ENCODE measurements around the gene PCDHB13. TPM values are rescaled to one million over a fixed set of nuclear protein-coding genes. Genes with fewer than 3 reads are reported as not detected.
A peak's percentile ranks its signal among the peaks of the same experiment; 100 is the strongest.
"Not testable (repeated sequence)": the region's sequence is repeated elsewhere in the genome, so short reads cannot be mapped to it uniquely, and the experiment has no call there.

PCDHB13 gene
- total RNA-seq, 2 donors from 2014 or later, result 1.3 to 2.0 TPM

DNA sequence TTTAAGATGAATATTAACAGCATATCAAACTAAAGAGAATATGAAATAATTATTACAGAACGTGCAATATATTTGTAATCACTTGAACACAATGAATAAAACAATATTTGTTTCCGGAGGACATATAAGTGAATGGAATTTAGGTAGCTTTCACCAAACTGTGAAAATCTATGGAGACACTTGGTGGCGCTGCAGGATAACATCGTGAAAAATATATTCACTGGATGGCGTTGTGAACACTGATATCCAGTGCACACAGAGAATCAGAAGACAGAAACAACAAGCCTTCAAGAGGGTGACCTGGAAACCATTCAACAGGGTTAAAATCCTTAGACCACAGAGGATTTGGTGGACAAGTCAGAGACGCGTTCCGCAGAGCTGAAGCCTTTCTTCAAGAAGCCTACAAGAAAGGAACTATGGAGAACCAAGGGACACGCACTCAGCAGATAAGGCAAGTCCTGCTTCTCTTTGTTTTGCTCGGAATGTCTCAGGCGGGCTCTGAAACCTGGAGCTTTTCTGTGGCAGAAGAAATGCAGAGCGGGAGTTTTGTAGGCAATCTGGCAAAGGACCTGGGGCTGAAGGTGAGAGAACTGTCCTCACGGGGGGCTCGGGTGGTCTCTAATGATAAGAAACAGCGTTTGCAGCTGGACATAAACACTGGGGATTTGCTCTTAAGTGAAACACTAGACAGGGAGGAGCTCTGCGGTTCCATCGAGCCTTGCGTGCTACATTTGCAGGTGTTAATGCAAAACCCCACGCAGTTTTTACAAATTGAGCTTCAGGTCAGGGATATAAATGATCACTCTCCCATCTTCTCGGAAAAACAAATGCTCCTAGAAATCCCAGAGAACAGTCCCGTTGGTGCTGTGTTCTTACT lies 14.1 kb upstream of the PCDHB13 start, which contains the start of gene PCDHB11:
TSS of gene PCDHB11 (plus strand) at position 269 of the 877 bp plus-strand sequence. CDS start at position 417, 148 bp downstream.
- DNase-seq, result no peak
- intact Hi-C loops (cut with DNase I, micrococcal nuclease), result no loop called here

GRCh38 chr5:141201126-141201525 lies 12.6 kb upstream of the PCDHB13 start:
- ATAC-seq; intact Hi-C loops (cut with DNase I, micrococcal nuclease); DNase-seq: not testable (repeated sequence)

More for the DNA sequence above, 14.1 kb upstream of the PCDHB13 start, which contains the start of gene PCDHB11:
- no peak for ATAC-seq

DNA sequence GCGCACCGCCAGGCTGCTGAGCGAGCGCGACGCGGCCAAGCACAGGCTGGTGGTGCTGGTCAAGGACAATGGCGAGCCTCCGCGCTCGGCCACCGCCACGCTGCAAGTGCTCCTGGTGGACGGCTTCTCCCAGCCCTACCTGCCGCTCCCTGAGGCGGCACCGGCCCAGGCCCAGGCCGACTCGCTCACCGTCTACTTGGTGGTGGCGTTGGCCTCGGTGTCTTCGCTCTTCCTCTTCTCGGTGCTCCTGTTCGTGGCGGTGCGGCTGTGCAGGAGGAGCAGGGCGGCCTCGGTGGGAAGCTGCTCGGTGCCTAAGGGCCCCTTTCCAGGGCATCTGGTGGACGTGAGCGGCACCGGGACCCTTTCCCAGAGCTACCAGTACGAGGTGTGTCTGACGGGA lies 12.1 kb upstream of the PCDHB13 start:
- intact Hi-C loops (cut with DNase I, micrococcal nuclease); DNase-seq; ATAC-seq: not testable (repeated sequence)

GRCh38 chr5:141208478-141208877 lies 5.2 kb upstream of the PCDHB13 start, which contains the start of gene PCDHB12:
Gene PCDHB12, plus strand, starts transcription at chr5:141208719. Its CDS starts 189 bp downstream, at chr5:141208908.
- intact Hi-C loops (cut with DNase I, micrococcal nuclease), result no loop called here

GRCh38 chr5:141210281-141210680 lies 3.4 kb upstream of the PCDHB13 start:
- DNase-seq; intact Hi-C loops (cut with DNase I, micrococcal nuclease); ATAC-seq: not testable (repeated sequence)

More at GRCh38 chr5:141208478-141208877, 5.2 kb upstream of the PCDHB13 start, which contains the start of gene PCDHB12:
- ATAC-seq (no peak), DNase-seq (no peak)

- DNase-seq; ATAC-seq; intact Hi-C loops (cut with DNase I, micrococcal nuclease): not testable (repeated sequence)
Measured at GRCh38 chr5:141210849-141211248, 2.9 kb upstream of the PCDHB13 start.

- intact Hi-C loops (cut with DNase I, micrococcal nuclease); ATAC-seq; DNase-seq: not testable (repeated sequence)
Measured at GRCh38 chr5:141214583-141214982, 864 bp downstream of the PCDHB13 start.

DNA sequence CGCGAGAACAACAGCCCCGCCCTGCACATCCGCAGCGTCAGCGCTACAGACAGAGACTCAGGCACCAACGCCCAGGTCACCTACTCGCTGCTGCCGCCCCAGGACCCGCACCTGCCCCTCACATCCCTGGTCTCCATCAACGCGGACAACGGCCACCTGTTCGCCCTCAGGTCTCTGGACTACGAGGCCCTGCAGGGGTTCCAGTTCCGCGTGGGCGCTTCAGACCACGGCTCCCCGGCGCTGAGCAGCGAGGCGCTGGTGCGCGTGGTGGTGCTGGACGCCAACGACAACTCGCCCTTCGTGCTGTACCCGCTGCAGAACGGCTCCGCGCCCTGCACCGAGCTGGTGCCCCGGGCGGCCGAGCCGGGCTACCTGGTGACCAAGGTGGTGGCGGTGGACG lies 1.8 kb downstream of the PCDHB13 start:
- intact Hi-C loops (cut with DNase I, micrococcal nuclease); ATAC-seq; DNase-seq: not testable (repeated sequence)

GRCh38 chr5:141216035-141216434 lies 2.3 kb downstream of the PCDHB13 start:
- DNase-seq; intact Hi-C loops (cut with DNase I, micrococcal nuclease); ATAC-seq: not testable (repeated sequence)

GRCh38 chr5:141223112-141223783 lies 9.5 kb downstream of the PCDHB13 start, which contains the start of gene PCDHB14:
Gene PCDHB14, plus strand, starts transcription at chr5:141223343. Its CDS starts 163 bp downstream, at chr5:141223506.
- ATAC-seq, result no peak
- no peak for DNase-seq
- intact Hi-C loops (cut with DNase I, micrococcal nuclease), result no loop called here

DNA sequence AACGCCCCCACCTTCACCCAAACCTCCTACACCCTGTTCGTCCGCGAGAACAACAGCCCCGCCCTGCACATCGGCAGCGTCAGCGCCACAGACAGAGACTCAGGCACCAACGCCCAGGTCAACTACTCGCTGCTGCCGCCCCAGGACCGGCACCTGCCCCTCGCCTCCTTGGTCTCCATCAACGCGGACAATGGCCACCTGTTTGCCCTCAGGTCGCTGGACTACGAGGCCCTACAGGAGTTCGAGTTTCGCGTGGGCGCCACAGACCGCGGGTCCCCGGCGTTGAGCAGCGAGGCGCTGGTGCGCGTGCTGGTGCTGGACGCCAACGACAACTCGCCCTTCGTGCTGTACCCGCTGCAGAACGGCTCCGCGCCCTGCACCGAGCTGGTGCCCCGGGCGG lies 11.1 kb downstream of the PCDHB13 start:
- ATAC-seq; intact Hi-C loops (cut with DNase I, micrococcal nuclease); DNase-seq: not testable (repeated sequence)

- intact Hi-C loops (cut with DNase I, micrococcal nuclease); DNase-seq; ATAC-seq: not testable (repeated sequence)
Measured at GRCh38 chr5:141225421-141225820, 11.7 kb downstream of the PCDHB13 start.

- ATAC-seq (no peak), DNase-seq (no peak)
- intact Hi-C loops (cut with DNase I, micrococcal nuclease), result no loop called here
Measured at GRCh38 chr5:141234109-141234667, 20.5 kb downstream of the PCDHB13 start.

DNA sequence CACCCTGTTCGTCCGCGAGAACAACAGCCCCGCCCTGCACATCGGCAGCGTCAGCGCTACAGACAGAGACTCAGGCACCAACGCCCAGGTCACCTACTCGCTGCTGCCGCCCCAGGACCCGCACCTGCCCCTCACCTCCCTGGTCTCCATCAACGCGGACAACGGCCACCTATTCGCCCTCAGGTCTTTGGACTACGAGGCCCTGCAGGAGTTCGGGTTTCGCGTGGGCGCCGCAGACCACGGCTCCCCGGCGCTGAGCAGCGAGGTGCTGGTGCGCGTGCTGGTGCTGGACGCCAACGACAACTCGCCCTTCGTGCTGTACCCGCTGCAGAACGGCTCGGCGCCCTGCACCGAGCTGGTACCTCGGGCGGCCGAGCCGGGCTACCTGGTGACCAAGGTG lies 22.2 kb downstream of the PCDHB13 start:
- DNase-seq; ATAC-seq; intact Hi-C loops (cut with DNase I, micrococcal nuclease): not testable (repeated sequence)

- intact Hi-C loops (cut with DNase I, micrococcal nuclease), result no loop called here
- ATAC-seq (no peak), DNase-seq (no peak)
Measured at GRCh38 chr5:141236516-141237313, 23.0 kb downstream of the PCDHB13 start.

DNA sequence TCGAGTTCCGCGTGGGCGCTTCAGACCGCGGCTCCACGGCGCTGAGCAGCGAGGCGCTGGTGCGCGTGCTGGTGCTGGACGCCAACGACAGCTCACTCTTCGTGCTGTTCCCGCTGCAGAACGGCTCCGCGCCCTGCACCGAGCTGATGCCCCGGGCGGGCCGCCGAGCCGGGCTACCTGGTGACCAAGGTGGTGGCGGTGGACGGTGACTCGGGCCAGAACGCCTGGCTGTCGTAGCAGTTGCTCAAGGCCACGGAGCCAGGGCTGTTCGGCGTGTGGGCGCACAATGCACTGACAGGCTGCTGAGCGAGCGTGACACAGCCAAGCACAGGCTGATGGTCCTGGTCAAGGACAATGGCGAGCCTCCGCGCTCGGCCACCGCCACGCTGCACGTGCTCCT lies 27.8 kb downstream of the PCDHB13 start:
- intact Hi-C loops (cut with DNase I, micrococcal nuclease), result no loop called here

GRCh38 chr5:141245250-141245717 lies 31.6 kb downstream of the PCDHB13 start, which contains the start of gene PCDHB15:
Gene PCDHB15, plus strand, starts transcription at chr5:141245395. Its CDS starts 184 bp downstream, at chr5:141245579.
- ATAC-seq (no peak), DNase-seq (peak in 1 of 2 donors; percentile 12)
- intact Hi-C loops (cut with DNase I, micrococcal nuclease), result no loop called here

More for the DNA sequence above, 27.8 kb downstream of the PCDHB13 start:
- ATAC-seq (no peak), DNase-seq (no peak)

- ATAC-seq; DNase-seq; intact Hi-C loops (cut with DNase I, micrococcal nuclease): not testable (repeated sequence)
Measured at GRCh38 chr5:141246971-141247370, 33.3 kb downstream of the PCDHB13 start.
